Trophoblast cell (in vitro differentiated cells and primary cell): ENCODE results near the gene PRKN.

ENCODE experiments used
- DNase-seq, 2 donors: peaks; one replicate each; pipeline ENCODE4 v3.0.0-alpha.2; 2016
- H2AFZ ChIP-seq: 2 replicates; pipeline ENCODE4 v1.6.1; 2013; ENCODE audit warnings: low read length, moderate library complexity, mild to moderate bottlenecking; ENCODE audit not compliant: insufficient read depth, poor library complexity
- H2AK5ac ChIP-seq: 2 replicates; pipeline ENCODE4 v1.6.1; 2013; ENCODE audit warnings: mild to moderate bottlenecking, low read length
- H2BK120ac ChIP-seq: 2 replicates; pipeline ENCODE4 v1.6.1; 2013; ENCODE audit warnings: low read length, mild to moderate bottlenecking, moderate library complexity; ENCODE audit not compliant: insufficient read depth, poor library complexity
- H2BK12ac ChIP-seq: 2 replicates; pipeline ENCODE4 v1.6.1; 2013; ENCODE audit warnings: mild to moderate bottlenecking, low read length, moderate library complexity
- H2BK5ac ChIP-seq: 2 replicates; pipeline ENCODE4 v1.6.1; 2013; ENCODE audit warnings: low read length, low read depth, moderate library complexity, mild to moderate bottlenecking; ENCODE audit not compliant: poor library complexity
- H3K14ac ChIP-seq: 2 replicates; pipeline ENCODE4 v1.6.1; 2013; ENCODE audit warnings: mild to moderate bottlenecking, low read length
- H3K18ac ChIP-seq: 2 replicates; pipeline ENCODE4 v1.6.1; 2013; ENCODE audit warnings: mild to moderate bottlenecking, low read length
- H3K23ac ChIP-seq: 2 replicates; pipeline ENCODE4 v1.6.1; 2013; ENCODE audit warnings: low read length
- H3K27ac ChIP-seq: 2 replicates; pipeline ENCODE4 v1.5.1; 2013; ENCODE audit warnings: low read depth, mild to moderate bottlenecking, inconsistent platforms, low read length, moderate library complexity
- H3K27me3 ChIP-seq: 2 replicates; pipeline ENCODE4 v1.6.1; 2013; ENCODE audit warnings: inconsistent platforms, mild to moderate bottlenecking, low read length, moderate library complexity; ENCODE audit not compliant: insufficient read depth
- H3K36me3 ChIP-seq, 2 experiments: 1 replicate in 1 of 2; 2 replicates in 1 of 2; pipeline ENCODE4 v1.6.1; 2013; ENCODE audit warnings: low read length in 2 of 2, mild to moderate bottlenecking in 2 of 2, moderate library complexity in 1 of 2; ENCODE audit not compliant: insufficient read depth in 2 of 2, control insufficient read depth in 1 of 2
- H3K4ac ChIP-seq: 2 replicates; pipeline ENCODE4 v1.6.1; 2013; ENCODE audit warnings: low read depth, mild to moderate bottlenecking, low read length, moderate library complexity
- H3K4me1 ChIP-seq, 2 experiments: 1 replicate in 1 of 2; 2 replicates in 1 of 2; pipeline ENCODE4 v1.6.1; 2013; ENCODE audit warnings: low read length in 2 of 2, mild to moderate bottlenecking in 2 of 2, moderate library complexity in 1 of 2; ENCODE audit not compliant: insufficient read depth in 2 of 2, control insufficient read depth in 1 of 2
- H3K4me2 ChIP-seq: 2 replicates; pipeline ENCODE4 v1.6.1; 2013; ENCODE audit warnings: inconsistent platforms, mild to moderate bottlenecking, low read length, moderate library complexity
- H3K4me3 ChIP-seq: 2 replicates; pipeline ENCODE4 v1.5.1; 2013; ENCODE audit warnings: mild to moderate bottlenecking, low read depth, low read length, inconsistent platforms
- H3K79me1 ChIP-seq: one replicate; pipeline ENCODE4 v1.6.1; 2013; ENCODE audit warnings: low read length
- H3K79me2 ChIP-seq: 2 replicates; pipeline ENCODE4 v1.6.1; 2013; ENCODE audit warnings: low read length, mild to moderate bottlenecking; ENCODE audit not compliant: control insufficient read depth, insufficient read depth, poor library complexity
- H3K9ac ChIP-seq: 2 replicates; pipeline ENCODE4 v1.6.1; 2013; ENCODE audit warnings: mild to moderate bottlenecking, low read length
- H3K9me3 ChIP-seq: 2 replicates; pipeline ENCODE4 v1.6.1; 2013; ENCODE audit warnings: low read depth, mild to moderate bottlenecking, control low read depth, inconsistent platforms, low read length; ENCODE audit not compliant: insufficient read depth
- H4K12ac ChIP-seq: 2 replicates; pipeline ENCODE4 v1.6.1; 2013; ENCODE audit warnings: low read depth, mild to moderate bottlenecking, low read length, moderate library complexity
- H4K8ac ChIP-seq: 2 replicates; pipeline ENCODE4 v1.6.1; 2013; ENCODE audit warnings: low read depth, mild to moderate bottlenecking, low read length, moderate library complexity
- H4K91ac ChIP-seq: one replicate; pipeline ENCODE4 v1.6.1; 2013; ENCODE audit warnings: low read depth, mild to moderate bottlenecking, low read length, moderate library complexity
- WGBS: extraction: QIAGEN DNeasy Blood & Tissue Kit; methylation state at CpG from one replicate; pipeline ENCODE4 v1.1.7; 2013; ENCODE audit warnings: missing lambda C conversion rate; ENCODE audit not compliant: insufficient read length, insufficient coverage; ENCODE audit errors: extremely low coverage; 5-methylcytosine and 5-hydroxymethylcytosine counted together

Gene PRKN

GRCh38 chr6:162014069-162014811 is 713.3 kb downstream of the PRKN start:
- Histone ChIP-seq H4K91ac (no peak overlapping the region), H3K4me3 (no peak overlapping the region), H3K79me1 (no peaks in the 10 kb centered on the region), H3K23ac (no peak overlapping the region), H2AFZ (no peak overlapping the region), H2BK120ac (no peak overlapping the region), H3K4ac (no peak overlapping the region), H4K8ac (no peak overlapping the region), H3K27me3 (no peaks in the 10 kb centered on the region), H3K18ac (no peak overlapping the region), H2AK5ac (no peak overlapping the region), H2BK12ac (no peak overlapping the region), H3K4me1 (peaks cover 3% of the 10 kb centered on the region in 2 experiments), H3K9me3 (no peaks in the 10 kb centered on the region), H3K9ac (no peak overlapping the region), H3K4me2 (no peak overlapping the region), H4K12ac (no peak overlapping the region), H3K36me3 (no peaks in the 10 kb centered on the region), H3K27ac (no peak overlapping the region), H3K14ac (no peak overlapping the region), H2BK5ac (no peak overlapping the region), H3K79me2 (no peaks in the 10 kb centered on the region)
- whole genome bisulfite sequencing = no CpG with 5 or more reads among the region's 13 CpGs
- no peak for DNase-seq

GRCh38 chr6:162005372-162005771 is 722.2 kb downstream of the PRKN start:
- Histone ChIP-seq H3K79me2 (no peaks in the 10 kb centered on the region), H4K8ac (no peak overlapping the region)

GRCh38 chr6:161996783-161997182 is 730.8 kb downstream of the PRKN start:
- no peak overlapping the region for H3K4me2 ChIP-seq
- H3K4me1 ChIP-seq = no peaks in the 10 kb centered on the region
- DNase-seq = no peak
- no peak overlapping the region for H4K91ac ChIP-seq
- H3K14ac ChIP-seq = no peak overlapping the region
- no peaks in the 10 kb centered on the region for H3K79me2 ChIP-seq
- no peaks in the 10 kb centered on the region for H3K79me1 ChIP-seq
- H3K27ac ChIP-seq = no peak overlapping the region
- no peak overlapping the region for H4K12ac ChIP-seq
- no peak overlapping the region for H3K4me3 ChIP-seq
- H2BK12ac ChIP-seq = no peak overlapping the region
- no peaks in the 10 kb centered on the region for H3K36me3 ChIP-seq
- no peak overlapping the region for H2BK5ac ChIP-seq
- H3K4ac ChIP-seq = no peak overlapping the region
- no peak overlapping the region for H3K18ac ChIP-seq
- no peak overlapping the region for H3K9ac ChIP-seq
- no peak overlapping the region for H2AFZ ChIP-seq
- H3K9me3 ChIP-seq = no peaks in the 10 kb centered on the region
- H4K8ac ChIP-seq = no peak overlapping the region
- no CpG with 5 or more reads among the region's 9 CpGs for WGBS
- H3K23ac ChIP-seq = no peak overlapping the region
- no peak overlapping the region for H2BK120ac ChIP-seq
- H2AK5ac ChIP-seq = no peak overlapping the region
- H3K27me3 ChIP-seq = no peaks in the 10 kb centered on the region

More at GRCh38 chr6:162005372-162005771, 722.2 kb downstream of the PRKN start:
- H4K91ac ChIP-seq = no peak overlapping the region
- no peak overlapping the region for H2BK5ac ChIP-seq
- no CpG with 5 or more reads among the region's 4 CpGs for WGBS
- H2AK5ac ChIP-seq = no peak overlapping the region
- no peaks in the 10 kb centered on the region for H3K9me3 ChIP-seq
- no peak overlapping the region for H3K14ac ChIP-seq
- no peak overlapping the region for H3K4me3 ChIP-seq
- DNase-seq = no peak
- H3K27me3 ChIP-seq = no peaks in the 10 kb centered on the region
- H2BK12ac ChIP-seq = no peak overlapping the region
- no peaks in the 10 kb centered on the region for H3K4me1 ChIP-seq
- H3K23ac ChIP-seq = no peak overlapping the region
- no peak overlapping the region for H3K18ac ChIP-seq
- H3K9ac ChIP-seq = no peak overlapping the region
- H3K79me1 ChIP-seq = no peaks in the 10 kb centered on the region
- H2AFZ ChIP-seq = no peak overlapping the region
- H2BK120ac ChIP-seq = no peak overlapping the region
- no peak overlapping the region for H3K4ac ChIP-seq
- H4K12ac ChIP-seq = no peak overlapping the region
- H3K36me3 ChIP-seq = no peaks in the 10 kb centered on the region
- H3K27ac ChIP-seq = no peak overlapping the region
- H3K4me2 ChIP-seq = no peak overlapping the region

- Histone ChIP-seq H3K4me3 (no peak overlapping the region), H3K4me1 (no peaks in the 10 kb centered on the region), H2AFZ (no peak overlapping the region), H3K4ac (no peak overlapping the region), H3K79me2 (no peaks in the 10 kb centered on the region), H3K9ac (no peak overlapping the region), H3K4me2 (no peak overlapping the region), H2BK12ac (no peak overlapping the region), H4K8ac (no peak overlapping the region), H2AK5ac (no peak overlapping the region), H3K27me3 (no peaks in the 10 kb centered on the region), H3K14ac (no peak overlapping the region), H2BK5ac (no peak overlapping the region), H3K79me1 (no peaks in the 10 kb centered on the region), H4K12ac (no peak overlapping the region), H4K91ac (no peak overlapping the region), H3K18ac (no peak overlapping the region), H3K23ac (no peak overlapping the region), H3K9me3 (peaks cover 4% of the 10 kb centered on the region), H3K27ac (no peak overlapping the region), H2BK120ac (no peak overlapping the region), H3K36me3 (no peaks in the 10 kb centered on the region)
- no peak for DNase-seq
- no CpG with 5 or more reads among the region's 3 CpGs for WGBS
Measured at GRCh38 chr6:161985876-161986423, 741.6 kb downstream of the PRKN start.
